ENCODE results near the gene ANKZF1.

The ANKZF1 gene

DNA sequence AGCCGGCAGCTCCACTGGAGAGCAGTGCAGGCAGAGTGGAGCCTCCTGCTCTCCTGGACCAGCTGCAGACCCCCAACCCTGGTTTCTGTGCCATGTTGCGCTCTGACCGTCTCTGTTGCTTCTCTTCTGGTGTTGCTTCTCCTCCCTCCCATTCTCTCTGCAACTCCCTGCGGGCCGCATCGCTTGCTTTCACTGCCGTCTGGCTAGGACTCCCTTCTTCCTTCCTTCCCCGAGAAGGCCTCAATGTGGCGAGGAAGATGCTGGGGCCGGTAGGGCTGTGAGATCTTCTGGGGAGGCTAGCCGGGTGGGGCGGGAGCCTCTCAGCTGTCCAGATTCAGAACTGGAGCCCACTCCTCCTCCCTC lies 55.7 kb downstream of the ANKZF1 start:
- DNase-seq: no peak

DNA sequence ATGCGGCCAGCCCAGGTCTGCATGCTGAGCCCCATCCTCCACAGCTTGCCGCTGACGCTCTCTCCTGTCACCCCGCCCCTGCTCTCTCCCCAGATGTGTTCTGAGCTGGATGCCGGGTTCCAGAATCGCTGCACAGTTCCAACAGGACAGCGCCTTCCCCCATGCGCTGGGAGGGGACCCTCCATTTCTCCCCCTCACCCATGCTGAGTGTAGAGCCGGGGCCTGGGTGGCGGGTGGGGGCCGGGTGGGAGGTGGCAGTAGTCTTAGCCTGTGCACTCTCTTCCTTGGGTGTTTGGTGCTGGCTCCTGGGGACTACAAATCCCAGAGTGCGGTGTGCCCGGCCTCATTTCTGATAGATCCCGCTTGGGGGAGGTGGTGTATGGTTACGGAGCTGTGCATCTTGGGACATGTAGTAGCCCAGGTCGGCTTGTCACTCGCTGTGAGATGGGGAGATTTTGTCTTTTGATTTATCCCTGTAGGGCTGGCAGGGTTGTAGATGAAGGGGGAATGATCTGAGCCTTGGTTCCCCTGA lies 56.4 kb downstream of the ANKZF1 start:
- no peak for DNase-seq
